Activated CD4-positive, alpha-beta T cell treated with anti-CD3 and anti-CD28 coated beads for 48 hours (primary cell): ENCODE data around the gene DNAI4.
A peak's percentile ranks its signal among the peaks of the same experiment; 100 is the strongest.
"Not testable (repeated sequence)": the region's sequence is repeated elsewhere in the genome, so short reads cannot be mapped to it uniquely, and the experiment has no call there.

ENCODE experiments used
- DNase-seq: peaks from one replicate; pipeline ENCODE4 v3.0.0-alpha.2; 2020

The DNAI4 gene

GRCh38 chr1:66831529-66832239, 93.0 kb downstream of the DNAI4 start:
- DNase-seq, result no peak

- no peak for DNase-seq
Observed at GRCh38 chr1:66824771-66825170, 99.9 kb downstream of the DNAI4 start.

DNA sequence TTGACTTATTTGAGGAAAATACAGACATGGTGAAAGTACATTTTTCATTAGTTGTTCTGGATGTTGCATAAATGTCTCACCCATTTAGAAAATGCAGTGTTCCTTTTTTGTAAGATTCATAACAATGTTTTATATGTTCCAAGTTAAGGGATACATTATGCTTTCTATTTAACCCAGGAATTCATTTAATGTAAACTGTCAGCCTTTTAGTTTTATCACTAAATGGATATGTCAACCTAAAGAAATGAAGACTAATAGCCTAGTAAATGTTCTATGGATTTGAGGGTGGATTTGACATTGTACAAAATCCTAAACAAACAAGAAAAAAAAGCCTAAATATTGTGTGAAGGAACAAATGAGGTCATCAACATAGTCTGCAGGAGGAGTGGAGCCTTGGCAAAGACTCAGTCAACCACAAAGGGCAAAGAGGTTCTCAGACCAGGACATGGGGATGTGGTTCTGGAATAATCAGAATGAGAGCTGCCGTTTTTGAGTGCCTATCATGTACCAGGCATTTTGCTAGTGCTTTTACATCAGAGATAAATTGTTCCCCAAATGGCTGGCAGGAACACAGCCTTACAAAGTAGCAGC, 114.8 kb downstream of the DNAI4 start:
- no peak for DNase-seq

DNA sequence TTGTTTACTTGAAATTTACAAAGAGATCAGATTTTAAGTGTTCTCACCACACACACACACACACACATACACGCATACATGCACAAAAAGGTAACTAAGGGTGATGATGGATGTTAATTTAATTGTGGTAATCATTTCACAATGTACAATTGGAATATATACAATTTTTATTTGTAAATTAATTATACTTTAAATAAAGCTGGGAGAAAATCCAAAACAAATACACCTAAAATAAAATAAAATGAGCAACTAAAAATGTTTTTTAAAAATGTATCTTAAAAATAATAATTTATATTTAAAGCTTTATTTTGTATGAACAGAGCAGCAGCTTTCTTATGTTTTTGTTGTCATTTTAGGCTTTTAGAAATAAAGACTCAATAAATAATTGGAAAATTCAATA, 115.4 kb downstream of the DNAI4 start:
- no peak for DNase-seq

- not testable (repeated sequence) for DNase-seq
Observed at GRCh38 chr1:66795839-66796238, 128.8 kb downstream of the DNAI4 start.

DNA sequence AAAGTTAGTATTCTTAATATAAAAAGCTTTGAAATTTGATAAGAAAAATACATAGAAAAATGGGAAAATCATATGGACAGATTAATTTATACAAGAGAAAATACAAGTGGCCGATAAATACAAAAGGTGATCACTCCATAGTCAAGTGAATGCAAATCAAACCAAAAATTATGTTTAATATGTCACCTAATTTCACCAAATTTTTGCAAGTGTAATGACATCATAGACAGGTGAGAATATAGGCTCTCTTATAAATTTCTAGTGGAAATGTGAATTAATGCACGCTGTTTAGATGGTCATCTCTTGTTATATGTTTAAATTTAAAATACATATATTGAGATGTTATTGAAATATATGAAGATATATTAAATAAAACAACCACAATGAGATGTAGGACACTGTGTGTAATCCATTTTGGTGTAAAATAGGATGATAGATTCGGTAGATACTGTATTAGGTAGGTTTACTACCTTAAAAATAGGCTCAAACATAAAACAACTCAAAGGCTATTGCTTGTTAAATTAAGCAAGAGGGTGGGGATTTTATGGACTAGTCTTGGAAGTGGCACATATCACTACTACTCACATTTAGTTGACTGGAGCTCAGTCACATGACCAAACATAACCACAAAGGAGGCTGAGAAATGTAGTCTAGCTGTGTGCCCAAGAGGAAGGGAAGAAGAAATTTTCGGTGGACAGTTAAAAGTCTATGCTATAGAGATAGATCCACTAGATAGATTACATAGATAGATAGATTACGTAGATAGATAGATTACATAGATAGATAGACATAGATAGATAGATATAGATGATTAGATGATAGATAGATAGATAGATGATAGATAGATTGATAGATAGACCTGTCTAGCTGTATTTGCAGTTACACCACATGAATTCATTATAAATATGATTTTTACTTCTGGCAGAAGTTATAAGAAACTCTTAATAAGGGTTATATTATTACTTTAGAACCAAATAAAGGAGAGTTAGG, 132.7 kb downstream of the DNAI4 start:
- no peak for DNase-seq

GRCh38 chr1:66788231-66788939, 136.3 kb downstream of the DNAI4 start:
- peak; percentile 67 for DNase-seq

DNA sequence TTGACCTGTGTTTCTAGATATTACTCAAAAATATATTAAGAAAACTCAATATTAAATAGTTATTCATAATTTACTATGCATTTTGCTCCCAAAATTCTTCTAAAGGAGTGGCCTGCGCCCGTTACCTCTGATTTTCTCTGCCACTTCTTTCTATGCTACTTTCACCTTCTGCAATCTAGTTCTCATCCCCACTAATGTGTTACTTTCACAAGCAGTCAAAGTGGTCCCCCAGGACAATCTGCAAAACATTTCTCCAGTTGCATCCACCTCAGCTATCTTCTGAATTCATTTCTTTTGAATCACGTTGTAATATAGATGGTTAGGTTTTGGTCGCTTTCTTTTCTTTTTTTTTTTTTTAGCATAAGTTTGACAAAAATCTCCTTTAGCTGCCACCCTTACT, 137.0 kb downstream of the DNAI4 start:
- DNase-seq, result no peak

GRCh38 chr1:66785800-66786199, 138.9 kb downstream of the DNAI4 start:
- DNase-seq, result not testable (repeated sequence)

DNA sequence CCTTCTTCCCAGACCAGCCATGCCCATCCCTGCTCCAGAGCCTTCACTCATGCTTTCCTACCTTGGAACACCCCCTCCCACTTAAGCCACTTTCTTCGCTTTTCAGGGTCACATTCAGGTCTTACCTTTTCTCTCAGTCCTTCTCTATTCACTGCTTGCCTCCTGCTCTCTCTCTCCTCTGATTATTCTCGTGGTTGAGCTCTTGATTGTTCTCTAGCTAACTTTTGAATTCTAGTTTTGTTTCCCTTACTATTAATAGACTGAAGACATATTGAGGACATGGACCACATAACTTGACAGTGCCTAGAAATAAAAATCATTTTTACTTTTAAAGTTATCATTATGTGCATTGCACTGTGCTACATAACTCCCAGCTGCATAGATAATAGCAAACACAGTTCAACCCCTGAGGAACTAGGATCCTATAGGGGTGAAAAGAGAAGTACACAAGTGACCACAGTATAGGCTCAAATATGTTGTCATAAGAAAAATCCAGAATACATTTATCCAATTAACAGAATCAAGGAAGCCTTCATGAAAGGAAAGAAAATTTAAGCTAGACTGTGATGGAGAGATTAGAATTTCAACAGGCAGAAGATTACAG, 145.1 kb downstream of the DNAI4 start:
- no peak for DNase-seq

- no peak for DNase-seq
Observed at GRCh38 chr1:66778969-66779368, 145.7 kb downstream of the DNAI4 start.

DNA sequence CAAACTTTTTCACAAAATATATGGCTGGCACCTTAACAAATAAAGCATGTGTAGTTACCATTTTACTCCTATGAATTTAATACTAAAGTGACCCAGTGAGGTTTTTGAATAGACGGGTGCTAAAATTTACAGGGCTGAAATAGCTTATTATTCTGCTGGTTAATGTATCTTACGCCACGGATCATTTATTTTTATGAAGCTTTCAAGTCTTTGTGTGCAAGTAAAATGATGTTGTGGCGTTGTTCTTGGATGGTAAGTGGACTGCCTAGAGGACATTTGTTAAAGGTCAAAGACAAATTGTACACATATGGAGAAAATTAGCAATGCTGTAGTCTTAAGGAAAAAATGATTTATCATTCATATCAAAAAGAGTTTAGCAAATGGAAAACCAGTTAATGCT, 146.4 kb downstream of the DNAI4 start:
- DNase-seq, result no peak

- DNase-seq, result no peak
Observed at GRCh38 chr1:66777831-66778230, 146.8 kb downstream of the DNAI4 start.

- no peak for DNase-seq
Observed at GRCh38 chr1:66775646-66776045, 149.0 kb downstream of the DNAI4 start.

- no peak for DNase-seq
Observed at GRCh38 chr1:66774438-66774837, 150.2 kb downstream of the DNAI4 start.

DNA sequence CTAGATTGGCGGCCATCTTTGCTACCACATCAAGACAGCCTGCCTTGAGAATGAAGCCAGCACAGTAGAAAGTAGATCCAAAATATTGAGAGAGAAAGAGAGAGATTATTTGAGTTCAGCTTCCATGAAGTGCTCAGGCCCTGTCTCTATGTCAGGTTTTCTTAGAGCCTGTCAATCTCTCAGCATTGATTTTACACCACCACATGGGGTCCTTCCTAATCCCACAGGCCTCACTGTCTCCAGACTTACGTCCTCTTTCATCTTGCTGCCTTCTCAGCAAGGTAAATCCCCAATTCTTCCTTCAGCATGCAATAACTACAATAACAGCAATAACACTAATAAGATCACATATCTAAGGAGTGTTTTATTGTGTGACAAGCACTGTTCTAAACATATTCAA, 151.4 kb downstream of the DNAI4 start:
- DNase-seq, result no peak

DNA sequence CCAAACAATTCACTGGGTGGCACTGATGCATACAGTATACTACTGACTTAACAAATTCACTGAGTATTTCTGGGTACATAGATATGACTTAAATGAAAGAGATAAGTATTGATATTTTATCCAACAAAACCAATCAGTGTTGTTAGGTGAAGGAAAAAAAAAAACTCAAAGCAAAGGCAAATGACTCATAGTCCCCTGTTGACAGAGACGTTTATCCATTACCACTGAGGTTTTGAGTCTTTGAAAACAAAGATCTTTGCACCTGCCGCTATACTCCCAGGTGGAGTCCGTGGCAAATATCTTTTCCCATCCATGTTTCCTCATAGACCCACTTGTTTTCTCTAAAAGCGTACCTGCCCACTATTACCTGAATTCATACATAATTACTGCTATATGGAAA, 154.0 kb downstream of the DNAI4 start:
- no peak for DNase-seq

DNA sequence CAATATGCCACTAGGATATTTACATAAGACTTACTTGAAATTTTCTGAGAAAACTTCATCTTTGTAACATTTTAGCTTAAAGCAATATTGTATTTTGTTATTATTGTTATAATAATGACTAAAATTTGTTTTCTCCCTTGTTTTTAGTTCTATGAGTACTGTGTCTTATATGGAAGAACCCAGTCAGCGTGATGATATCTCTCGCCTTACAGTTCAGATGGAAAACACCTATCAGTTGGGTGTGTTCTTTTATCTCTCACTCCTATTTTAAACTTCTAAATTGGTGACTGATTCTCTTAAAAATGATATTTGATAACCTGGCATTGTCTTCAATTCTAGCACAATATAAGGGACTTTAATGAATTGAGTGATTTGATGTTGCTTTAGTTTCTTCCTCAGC, 154.4 kb downstream of the DNAI4 start:
- DNase-seq, result no peak

GRCh38 chr1:66769512-66770229, 155.0 kb downstream of the DNAI4 start:
- no peak for DNase-seq

DNA sequence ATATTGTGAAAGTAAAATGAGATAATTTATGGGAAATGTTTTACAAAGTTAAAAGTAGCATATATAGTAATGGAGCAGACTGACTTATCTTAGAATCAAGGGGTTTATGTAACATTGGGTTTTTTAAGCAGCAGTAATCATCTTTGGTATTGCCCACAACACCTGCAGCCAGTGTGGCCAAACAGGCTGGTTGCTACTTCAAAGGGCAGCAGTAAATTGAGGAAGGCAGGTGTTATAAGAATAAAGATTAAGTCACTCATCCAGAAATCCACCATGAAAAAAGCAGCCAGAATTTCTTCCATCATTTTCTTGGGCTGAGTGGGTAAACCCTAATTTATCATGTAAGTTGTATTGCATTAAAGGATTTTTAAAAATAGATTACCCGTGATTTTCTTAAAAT, 155.7 kb downstream of the DNAI4 start:
- DNase-seq, result no peak

DNA sequence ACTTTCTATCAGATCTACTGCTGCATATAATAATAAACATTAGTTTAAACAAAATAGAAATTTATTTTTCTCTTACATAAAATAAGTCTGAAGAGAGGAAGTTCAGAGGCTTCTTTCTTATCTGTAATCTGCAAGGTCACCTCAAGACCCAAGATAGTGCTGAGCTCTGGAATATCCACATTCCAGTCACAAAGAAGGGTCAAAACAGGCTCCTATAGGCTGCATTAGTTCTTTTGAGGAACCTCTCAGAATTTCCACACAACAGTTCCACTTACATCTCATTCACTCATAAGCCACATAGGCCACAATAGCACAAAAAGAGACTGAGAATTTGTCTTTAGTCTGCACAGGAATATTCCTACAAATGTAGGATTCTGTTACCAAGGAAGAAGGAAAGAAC, 157.0 kb downstream of the DNAI4 start:
- DNase-seq, result no peak

DNA sequence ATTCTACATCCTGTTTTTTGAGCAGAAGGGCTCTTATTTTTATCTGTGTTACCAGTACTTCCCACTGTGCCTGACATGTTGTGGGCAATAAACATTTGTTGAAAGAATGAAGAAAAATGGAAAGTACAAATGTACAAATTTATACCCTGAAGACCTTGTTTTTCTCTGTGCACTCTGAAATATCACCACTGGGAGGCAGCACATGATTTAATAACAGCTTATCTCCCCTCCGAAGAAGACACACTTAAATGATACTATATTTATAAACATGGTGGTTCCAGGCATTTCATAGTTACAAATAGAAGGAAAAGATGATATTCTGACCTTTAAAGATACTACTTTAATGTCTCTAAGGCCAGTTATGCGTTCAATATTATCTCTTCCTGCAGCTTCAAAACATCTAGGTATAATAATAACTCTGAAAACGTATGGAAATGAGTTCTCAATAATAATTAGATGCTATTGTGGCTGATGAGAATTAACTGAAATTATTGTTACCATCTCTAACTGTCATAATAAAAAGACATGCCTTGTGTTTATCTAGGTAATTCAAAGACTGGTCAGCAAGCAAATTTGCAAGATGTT, 159.6 kb downstream of the DNAI4 start:
- DNase-seq, result peak; percentile 66
